Midbrain (tissue), 1 donor: ENCODE data around the gene NCKAP5.

Experiments used
- DNase-seq: peaks from one replicate; lab custom pipeline; 2025; lab: John Stamatoyannopoulos, UW

The NCKAP5 gene

GRCh38 chr2:133574186-133574585 is 5.9 kb upstream of the NCKAP5 start:
- no peak for DNase-seq

- no peak for DNase-seq
Measured at GRCh38 chr2:133573491-133574162, 5.4 kb upstream of the NCKAP5 start.

- DNase-seq = no peak
Measured at GRCh38 chr2:133571249-133571648, 3.0 kb upstream of the NCKAP5 start.

GRCh38 chr2:133570542-133570941 is 2.3 kb upstream of the NCKAP5 start:
- DNase-seq = no peak

GRCh38 chr2:133569286-133569830 is 1.1 kb upstream of the NCKAP5 start:
- DNase-seq = no peak

- DNase-seq = no peak
Measured at GRCh38 chr2:133568598-133568997, 335 bp upstream of the NCKAP5 start.

- no peak for DNase-seq
Measured at GRCh38 chr2:133562558-133562957, 5.7 kb downstream of the NCKAP5 start.

GRCh38 chr2:133561045-133561852 is 7.0 kb downstream of the NCKAP5 start:
- peak; percentile 80 for DNase-seq

- DNase-seq = no peak
Measured at GRCh38 chr2:133557614-133558013, 10.6 kb downstream of the NCKAP5 start.

GRCh38 chr2:133553838-133554408 is 14.3 kb downstream of the NCKAP5 start:
- no peak for DNase-seq

- DNase-seq = no peak
Measured at GRCh38 chr2:133553251-133553650, 15.0 kb downstream of the NCKAP5 start.

GRCh38 chr2:133552821-133553220 is 15.4 kb downstream of the NCKAP5 start:
- DNase-seq = no peak

- DNase-seq = no peak
Measured at GRCh38 chr2:133541797-133542196, 26.5 kb downstream of the NCKAP5 start.

- DNase-seq = no peak
Measured at GRCh38 chr2:133541376-133541775, 26.9 kb downstream of the NCKAP5 start.

- no peak for DNase-seq
Measured at GRCh38 chr2:133532919-133533318, 35.3 kb downstream of the NCKAP5 start.

GRCh38 chr2:133531382-133531781 is 36.9 kb downstream of the NCKAP5 start:
- DNase-seq = no peak

- no peak for DNase-seq
Measured at GRCh38 chr2:133530645-133531044, 37.6 kb downstream of the NCKAP5 start.

- DNase-seq = no peak
Measured at GRCh38 chr2:133526530-133527300, 41.5 kb downstream of the NCKAP5 start.

- DNase-seq = no peak
Measured at GRCh38 chr2:133525613-133526529, 42.4 kb downstream of the NCKAP5 start.

- DNase-seq = no peak
Measured at GRCh38 chr2:133525090-133525489, 43.2 kb downstream of the NCKAP5 start.

- DNase-seq = no peak
Measured at GRCh38 chr2:133523406-133523805, 44.9 kb downstream of the NCKAP5 start.
